ENCODE results near the gene LRRC36. TPM values are rescaled to one million over a fixed set of nuclear protein-coding genes. Genes with fewer than 3 reads are reported as not detected.
A peak's percentile ranks its signal among the peaks of the same experiment; 100 is the strongest.

LRRC36 gene
- total and polyA plus RNA-seq, 2 of the 13 experiments (the other 11 are each of a cell fraction or from before 2014, with no cell fraction given), result 0.12 to 0.15 TPM

DNA sequence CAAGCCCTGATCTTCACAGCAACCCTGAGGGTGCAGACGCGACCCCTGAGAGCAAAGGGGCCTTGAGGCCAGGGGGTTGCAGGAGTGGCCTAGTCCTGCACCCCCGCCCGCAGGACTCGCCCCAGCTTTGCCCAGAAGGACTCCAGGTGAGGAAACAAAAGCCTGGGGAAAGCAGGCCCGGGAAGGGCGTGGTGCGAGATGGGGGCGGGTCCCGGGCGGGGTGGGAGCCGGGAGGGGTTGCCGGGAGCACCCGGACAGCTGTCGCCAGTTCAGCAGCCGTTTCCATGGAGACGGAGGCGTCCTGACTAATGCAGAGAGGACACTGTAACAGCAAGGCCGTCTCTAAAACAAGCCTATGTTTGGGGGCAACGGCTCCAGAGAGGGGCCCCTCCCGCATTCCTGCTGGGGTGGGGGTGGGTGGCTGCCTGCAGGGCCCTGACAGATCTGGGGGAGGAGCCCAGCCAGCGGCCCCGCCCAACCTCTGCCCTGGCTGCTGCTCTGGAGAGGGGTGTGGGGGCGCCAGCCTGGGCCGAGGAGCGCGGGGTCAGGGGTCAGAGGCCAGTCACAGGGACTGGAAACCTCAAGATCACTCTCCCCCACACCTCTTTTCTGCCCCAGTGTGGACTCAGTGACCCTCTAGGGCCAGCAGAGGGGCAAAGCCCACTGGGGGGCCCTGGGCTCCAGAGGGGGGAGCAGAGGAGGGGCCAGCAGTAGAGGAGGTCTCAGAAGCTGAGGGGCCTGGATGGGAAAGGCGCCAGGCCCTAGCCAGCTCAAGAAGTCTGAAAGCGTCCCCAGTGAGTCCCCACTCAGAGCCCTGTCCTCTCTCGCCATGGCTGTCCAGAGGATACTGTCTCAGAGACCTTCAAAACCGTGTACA is 69.8 kb downstream of the LRRC36 start (continued):
- TF ChIP-seq PTBP1 (IDR thresholded peaks at IDR 0.05; ENCODE audit: low read depth, low read length, poor library complexity, severe bottlenecking) (no peak), ZNF850 (CRISPR knock-in tag; conservative IDR thresholded peaks at IDR 0.05) (no peak), ZNF891 (CRISPR knock-in tag; IDR thresholded peaks at IDR 0.05) (peak; percentile 8; the same call in 1 of the 2 replicates), RFX1 (IDR thresholded peaks at IDR 0.05) (peak; percentile 80), ZNF563 (CRISPR knock-in tag; IDR thresholded peaks at IDR 0.05) (no peak), AHR (CRISPR knock-in tag; IDR thresholded peaks at IDR 0.05) (0 out of 2 replicates have a peak, but pooled peaks have one; percentile 17), ZNF263 (CRISPR knock-in tag; IDR thresholded peaks at IDR 0.05) (peak; percentile 29; the same call in 1 of the 2 replicates), CENPT (CRISPR knock-in tag; IDR thresholded peaks at IDR 0.05; ENCODE audit: low read depth) (no peak), FOSL2 (CRISPR knock-in tag; IDR thresholded peaks at IDR 0.05) (peak; percentile 29; the same call in 1 of the 2 replicates), NBN (conservative IDR thresholded peaks at IDR 0.05) (no peak), ZNF230 (CRISPR knock-in tag; IDR thresholded peaks at IDR 0.05) (no peak), MYC (CRISPR knock-in tag; IDR thresholded peaks at IDR 0.05; ENCODE audit: borderline replicate concordance) (no peak), MEIS2 (CRISPR knock-in tag; IDR thresholded peaks at IDR 0.05) (0 out of 2 replicates have a peak, but pooled peaks have one; percentile 22), MBNL3 (CRISPR knock-in tag; conservative IDR thresholded peaks at IDR 0.05) (no peak), SP1 (IDR thresholded peaks at IDR 0.05) (no peak), SP1 (CRISPR knock-in tag; IDR thresholded peaks at IDR 0.05) (peak; percentile 56; the same call in 1 of the 2 replicates), YEATS2 (CRISPR knock-in tag; IDR thresholded peaks at IDR 0.05; ENCODE audit: borderline replicate concordance) (no peak)
- TF ChIP-seq, protein P1, sequence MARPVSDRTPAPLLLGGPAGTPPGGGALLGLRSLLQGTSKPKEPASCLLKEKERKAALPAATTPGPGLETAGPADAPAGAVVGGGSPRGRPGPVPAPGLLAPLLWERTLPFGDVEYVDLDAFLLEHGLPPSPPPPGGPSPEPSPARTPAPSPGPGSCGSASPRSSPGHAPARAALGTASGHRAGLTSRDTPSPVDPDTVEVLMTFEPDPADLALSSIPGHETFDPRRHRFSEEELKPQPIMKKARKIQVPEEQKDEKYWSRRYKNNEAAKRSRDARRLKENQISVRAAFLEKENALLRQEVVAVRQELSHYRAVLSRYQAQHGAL (CRISPR knock-in tag; IDR thresholded peaks at IDR 0.05; ENCODE audit: not compliant biosample characterization), result no peak
- TF ChIP-seq, protein P2, sequence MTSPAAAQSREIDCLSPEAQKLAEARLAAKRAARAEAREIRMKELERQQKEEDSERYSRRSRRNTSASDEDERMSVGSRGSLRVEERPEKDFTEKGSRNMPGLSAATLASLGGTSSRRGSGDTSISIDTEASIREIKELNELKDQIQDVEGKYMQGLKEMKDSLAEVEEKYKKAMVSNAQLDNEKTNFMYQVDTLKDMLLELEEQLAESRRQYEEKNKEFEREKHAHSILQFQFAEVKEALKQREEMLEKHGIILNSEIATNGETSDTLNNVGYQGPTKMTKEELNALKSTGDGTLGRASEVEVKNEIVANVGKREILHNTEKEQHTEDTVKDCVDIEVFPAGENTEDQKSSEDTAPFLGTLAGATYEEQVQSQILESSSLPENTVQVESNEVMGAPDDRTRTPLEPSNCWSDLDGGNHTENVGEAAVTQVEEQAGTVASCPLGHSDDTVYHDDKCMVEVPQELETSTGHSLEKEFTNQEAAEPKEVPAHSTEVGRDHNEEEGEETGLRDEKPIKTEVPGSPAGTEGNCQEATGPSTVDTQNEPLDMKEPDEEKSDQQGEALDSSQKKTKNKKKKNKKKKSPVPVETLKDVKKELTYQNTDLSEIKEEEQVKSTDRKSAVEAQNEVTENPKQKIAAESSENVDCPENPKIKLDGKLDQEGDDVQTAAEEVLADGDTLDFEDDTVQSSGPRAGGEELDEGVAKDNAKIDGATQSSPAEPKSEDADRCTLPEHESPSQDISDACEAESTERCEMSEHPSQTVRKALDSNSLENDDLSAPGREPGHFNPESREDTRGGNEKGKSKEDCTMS (CRISPR knock-in tag; conservative IDR thresholded peaks at IDR 0.05), result no peak
